ENCODE data around the gene TTC19. TPM values are rescaled to one million over a fixed set of nuclear protein-coding genes. Genes with fewer than 3 reads are reported as not detected.

Gene TTC19
- total and polyA plus RNA-seq, 2 of the 8 experiments (the other 6 are each of a cell fraction or from before 2014, with no cell fraction given), result 11.8 to 55.0 TPM

DNA sequence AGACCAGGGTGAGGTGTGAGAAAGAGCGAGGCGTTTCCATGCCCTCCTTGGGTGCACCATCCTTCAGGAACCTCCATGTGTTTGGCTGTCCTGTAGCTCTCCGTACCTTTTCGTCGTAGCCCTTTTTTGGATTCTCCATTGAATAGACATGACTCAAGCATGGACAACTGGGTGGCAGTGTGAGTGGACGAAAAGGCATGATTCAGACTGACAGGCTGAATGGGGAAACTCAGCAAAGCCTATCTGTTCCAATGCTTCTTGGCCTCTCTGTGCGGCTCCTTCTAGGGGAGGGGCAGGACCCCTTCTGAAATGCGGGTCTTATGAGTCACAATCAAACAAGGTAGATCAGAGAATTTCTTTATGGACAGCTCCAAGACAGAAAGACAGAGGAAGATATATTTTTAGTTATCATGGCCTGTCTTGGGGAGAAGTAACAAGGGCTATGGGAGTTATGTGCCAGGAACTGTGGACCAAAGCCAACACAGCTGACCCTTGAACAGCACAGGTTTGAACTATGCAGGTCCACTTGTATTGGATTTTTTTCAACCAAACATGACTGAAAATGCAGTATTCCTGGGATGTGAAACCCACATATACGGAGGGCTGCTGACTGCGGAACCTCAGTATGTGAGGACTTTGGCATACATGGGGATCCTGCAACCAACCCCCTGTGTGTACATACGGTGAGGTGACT is 31.8 kb upstream of the TTC19 start:
- Histone ChIP-seq H3K79me1 (ENCODE audit: low read depth, low read length) (0 out of 2 replicates have a peak, but pooled peaks cover 3% of the 10 kb centered on the region), H3K18ac (ENCODE audit: extremely low read depth, low read length) (peak overlapping the region; percentile 33), H2AFZ (ENCODE audit: low read length) (no peak overlapping the region), H2BK120ac (replicated peaks; ENCODE audit: low read depth, low read length) (peak overlapping the region; percentile 67), H4K8ac (ENCODE audit: extremely low read depth, insufficient read depth, low read length) (no peak overlapping the region; the same call in 1 of the 2 replicates), H3K23ac (ENCODE audit: insufficient read length) (peak overlapping the region; percentile 55), H4K91ac (replicated peaks; ENCODE audit: insufficient read length, low read length) (peak overlapping the region; percentile 96), H4K20me1 (replicated peaks in 1 of 2; ENCODE audit: control insufficient read depth in 1 of 2, insufficient read depth in 2 of 2, low read length in 2 of 2) (no peaks in the 10 kb centered on the region), H2BK5ac (ENCODE audit: low read depth, low read length) (peak overlapping the region; percentile 72; the same call in 1 of the 2 replicates), H3K27ac (ENCODE audit: low read depth, low read length) (peak overlapping the region; percentile 34; the same call in 1 of the 2 replicates), H3K4me2 (ENCODE audit: insufficient read depth in 1 of 2, low read depth in 2 of 2, low read length in 2 of 2) (peak overlapping the region in 1 of 2 experiments; percentile 80; a peak in 1 of 4 replicates), H3K9me3 (ENCODE audit: insufficient read depth in 2 of 2, low read depth in 1 of 2, low read length in 1 of 2) (no peaks in the 10 kb centered on the region), H2BK15ac (ENCODE audit: low read length) (peak overlapping the region; percentile 94; the same call in 1 of the 2 replicates), H3K36me3 (ENCODE audit: control insufficient read depth in 2 of 4, insufficient read depth in 4 of 4, low read length in 3 of 4) (no peaks in the 10 kb centered on the region), H3K4me3 (ENCODE audit: extremely low read depth in 1 of 4, insufficient read depth in 2 of 4, low read depth in 3 of 4, low read length in 4 of 4) (peak overlapping the region in 1 of 4 experiments; percentile 51; a peak in 1 of 8 replicates), H4K5ac (ENCODE audit: insufficient read length, low read depth, low read length) (peak overlapping the region; percentile 37), H3K4ac (replicated peaks; ENCODE audit: insufficient read length, low read depth, low read length) (peak overlapping the region; percentile 46), H2BK12ac (ENCODE audit: low read depth, low read length) (peak overlapping the region; percentile 100), H3K9ac (replicated peaks in 1 of 4; ENCODE audit: extremely low read depth in 1 of 4, low read depth in 3 of 4, low read length in 3 of 4) (no peak overlapping the region), H3K14ac (ENCODE audit: insufficient read length) (no peak overlapping the region), H2AK5ac (ENCODE audit: low read depth, low read length) (peak overlapping the region; percentile 97), H2BK20ac (ENCODE audit: low read length) (peak overlapping the region; percentile 98), H3K27me3 (replicated peaks in 1 of 4; ENCODE audit: control insufficient read depth in 3 of 4, extremely low read depth in 1 of 4, insufficient read depth in 3 of 4, low read length in 3 of 4) (0 out of 7 replicates have a peak, but pooled peaks cover 0 to 2% (median 0%) of the 10 kb centered on the region in 4 experiments), H3K56ac (replicated peaks; ENCODE audit: insufficient read length, low read depth, low read length) (no peak overlapping the region), H3K4me1 (replicated peaks in 1 of 4; ENCODE audit: control insufficient read depth in 3 of 4, insufficient read depth in 4 of 4, low read length in 3 of 4) (peaks cover 12 to 34% (median 23%) of the 10 kb centered on the region in 4 experiments), H3K79me2 (ENCODE audit: control insufficient read depth in 1 of 2, insufficient read depth in 2 of 2, low read length in 2 of 2) (no peaks in the 10 kb centered on the region), H3K23me2 (ENCODE audit: low read depth, low read length) (peaks cover 5% of the 10 kb centered on the region)
- 89% methylated on average over 11 of the region's 11 CpGs; no CpG with 5 or more reads in 1 of the 2 experiments for WGBS, 2 experiments (ENCODE audit: extremely low coverage in 1 of 2, insufficient coverage in 1 of 2, insufficient read length in 1 of 2, insufficient replicate concordance in 2 of 2, low coverage in 1 of 2, low lambda C conversion rate in 2 of 2, missing lambda C conversion rate in 1 of 2)
- TF ChIP-seq, protein P1, sequence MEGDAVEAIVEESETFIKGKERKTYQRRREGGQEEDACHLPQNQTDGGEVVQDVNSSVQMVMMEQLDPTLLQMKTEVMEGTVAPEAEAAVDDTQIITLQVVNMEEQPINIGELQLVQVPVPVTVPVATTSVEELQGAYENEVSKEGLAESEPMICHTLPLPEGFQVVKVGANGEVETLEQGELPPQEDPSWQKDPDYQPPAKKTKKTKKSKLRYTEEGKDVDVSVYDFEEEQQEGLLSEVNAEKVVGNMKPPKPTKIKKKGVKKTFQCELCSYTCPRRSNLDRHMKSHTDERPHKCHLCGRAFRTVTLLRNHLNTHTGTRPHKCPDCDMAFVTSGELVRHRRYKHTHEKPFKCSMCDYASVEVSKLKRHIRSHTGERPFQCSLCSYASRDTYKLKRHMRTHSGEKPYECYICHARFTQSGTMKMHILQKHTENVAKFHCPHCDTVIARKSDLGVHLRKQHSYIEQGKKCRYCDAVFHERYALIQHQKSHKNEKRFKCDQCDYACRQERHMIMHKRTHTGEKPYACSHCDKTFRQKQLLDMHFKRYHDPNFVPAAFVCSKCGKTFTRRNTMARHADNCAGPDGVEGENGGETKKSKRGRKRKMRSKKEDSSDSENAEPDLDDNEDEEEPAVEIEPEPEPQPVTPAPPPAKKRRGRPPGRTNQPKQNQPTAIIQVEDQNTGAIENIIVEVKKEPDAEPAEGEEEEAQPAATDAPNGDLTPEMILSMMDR (IDR thresholded peaks at IDR 0.05; ENCODE audit: control extremely low read depth in 1 of 3, insufficient read depth in 1 of 3, low read depth in 1 of 3, low read length in 3 of 3), result no peak
- TF ChIP-seq PHF8 (conservative IDR thresholded peaks at IDR 0.05; ENCODE audit: low read depth, low read length) (no peak), SUZ12 (IDR thresholded peaks at IDR 0.05; ENCODE audit: low read length) (no peak), RXRA (IDR thresholded peaks at IDR 0.05; ENCODE audit: insufficient read depth, low read depth, low read length) (no peak), CBX8 (IDR thresholded peaks at IDR 0.05; ENCODE audit: borderline replicate concordance, low read depth, low read length) (no peak), TEAD4 (IDR thresholded peaks at IDR 0.05; ENCODE audit: low read depth, low read length) (no peak), CTBP2 (IDR thresholded peaks at IDR 0.05; ENCODE audit: borderline replicate concordance, insufficient read depth, insufficient read length, low read length) (no peak), HDAC6 (IDR thresholded peaks at IDR 0.05; ENCODE audit: low read depth, low read length) (no peak)
- POLR2A ChIA-PET (ENCODE audit: partially characterized antibody), result interaction anchor here (0.5 to 3.5 kb wide), 8 partner anchors 8 to 254 kb away, joined by 3 to 25 read pairs (median 5); partner anchors contain the start of genes ADORA2B, TTC19 and ZSWIM7
- CTCF ChIA-PET (ENCODE audit: partially characterized antibody), result interaction anchor here (1.2 to 3.9 kb wide), 3 partner anchors 9 to 30 kb away, joined by 3 to 24 read pairs (median 4); partner anchors contain the start of gene ADORA2B
- FAIRE-seq (no peak), DNase-seq (ENCODE audit: low read depth in 1 of 2, low spot score in 2 of 2) (no peak)

All from H1 (cell line).